DMS153 (cell line): Measurements from ENCODE around the gene RTP2.
"Not testable (repeated sequence)": the region's sequence is repeated elsewhere in the genome, so short reads cannot be mapped to it uniquely, and the experiment has no call there.

Experiments
- DNase-seq: peaks from one replicate; lab custom pipeline; 2025; lab: John Stamatoyannopoulos, UW

Gene RTP2

DNA sequence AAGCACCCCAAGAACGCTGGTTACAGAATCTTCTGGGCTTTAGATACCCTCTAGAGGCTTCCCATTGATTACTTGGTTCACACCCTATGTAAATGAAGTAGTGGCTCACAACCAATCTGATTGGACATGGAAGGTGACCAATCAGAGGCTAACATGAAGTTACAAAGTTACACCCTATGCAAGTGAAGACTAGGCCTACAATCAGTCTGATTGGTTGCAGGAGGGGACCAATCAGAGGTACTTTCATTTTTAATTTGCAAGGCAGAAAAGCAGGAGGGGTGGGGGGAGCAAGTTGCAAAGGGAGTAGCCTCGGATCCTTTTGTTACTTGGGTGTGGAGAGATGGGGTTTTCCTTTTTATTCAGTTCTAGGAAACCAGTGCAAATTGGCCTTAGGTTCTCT lies 11.1 kb upstream of the RTP2 start:
- no peak for DNase-seq

DNA sequence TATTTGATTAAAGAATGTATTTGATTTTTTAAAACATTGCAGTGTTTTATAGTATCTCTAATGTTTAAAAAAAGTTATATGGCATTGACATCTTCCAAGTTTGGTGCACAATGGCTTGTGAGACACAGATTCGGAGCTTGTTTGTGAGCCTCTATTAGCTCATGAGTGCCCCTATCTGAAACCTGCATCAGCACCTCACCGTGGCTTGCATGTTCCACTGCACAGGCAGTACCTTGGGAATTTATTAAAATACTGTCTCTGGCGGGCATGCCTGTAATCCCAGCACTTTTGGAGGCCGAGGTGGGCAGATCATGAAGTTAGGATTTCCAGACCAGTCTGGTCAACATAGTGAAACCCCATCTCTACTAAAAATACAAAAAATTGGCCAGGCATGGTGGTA lies 6.8 kb upstream of the RTP2 start:
- DNase-seq: no peak

DNA sequence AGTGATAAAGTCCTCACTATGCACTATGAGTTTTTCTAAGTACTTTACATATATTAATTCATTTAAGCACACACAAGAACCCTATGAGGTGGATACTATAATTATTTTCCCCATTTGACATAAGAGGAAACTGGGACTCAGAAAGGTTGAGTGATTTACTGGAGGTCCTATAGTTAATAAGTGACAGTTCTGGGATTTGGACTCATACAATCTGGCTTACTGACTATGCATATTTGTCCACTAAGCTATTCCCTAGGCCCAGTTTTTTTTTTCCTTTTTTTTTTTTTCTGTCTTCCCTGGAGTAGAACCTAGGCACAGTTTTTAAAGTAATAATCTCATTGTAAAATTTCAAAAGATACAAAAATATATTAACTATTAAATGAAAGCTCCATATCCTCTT lies 6.3 kb upstream of the RTP2 start:
- DNase-seq: no peak

DNA sequence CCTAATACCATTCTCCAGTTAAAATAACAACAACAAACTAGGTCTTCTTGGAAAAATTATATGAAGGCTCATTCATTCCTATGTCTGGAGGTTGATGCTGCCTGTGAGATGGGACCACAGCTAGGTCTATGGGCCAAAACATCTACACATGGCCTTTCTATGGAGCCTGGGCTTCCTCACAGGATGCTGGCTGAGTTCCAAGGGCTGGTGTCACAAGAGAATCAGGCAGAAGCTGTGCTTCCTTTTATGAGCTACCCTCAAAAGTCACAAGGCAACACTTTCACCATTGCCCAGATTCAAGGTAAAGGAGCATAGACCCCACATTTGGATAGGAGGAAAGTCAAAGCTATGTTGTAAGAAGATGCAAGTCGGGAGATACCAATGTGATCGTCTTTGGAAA lies 4.6 kb upstream of the RTP2 start:
- no peak for DNase-seq

DNA sequence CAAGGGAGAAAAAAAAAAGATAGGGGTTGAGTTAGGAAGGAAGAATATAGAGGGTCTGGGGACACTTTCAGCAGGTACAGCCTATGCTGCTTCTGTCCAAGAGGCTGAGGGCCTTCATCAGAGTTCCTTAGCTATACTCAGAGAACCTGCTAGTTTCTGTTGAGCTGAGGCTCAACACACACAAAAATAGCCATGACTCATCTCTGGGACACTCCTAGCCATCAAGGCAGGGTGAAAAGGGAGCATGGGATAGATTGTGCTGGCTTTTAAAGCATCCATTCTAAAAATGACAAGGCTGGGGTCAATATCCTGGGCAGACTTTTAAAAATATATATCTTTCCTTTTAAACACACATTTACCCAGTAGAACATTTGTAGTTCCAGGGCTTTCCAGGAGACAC lies 2.8 kb upstream of the RTP2 start:
- no peak for DNase-seq

DNA sequence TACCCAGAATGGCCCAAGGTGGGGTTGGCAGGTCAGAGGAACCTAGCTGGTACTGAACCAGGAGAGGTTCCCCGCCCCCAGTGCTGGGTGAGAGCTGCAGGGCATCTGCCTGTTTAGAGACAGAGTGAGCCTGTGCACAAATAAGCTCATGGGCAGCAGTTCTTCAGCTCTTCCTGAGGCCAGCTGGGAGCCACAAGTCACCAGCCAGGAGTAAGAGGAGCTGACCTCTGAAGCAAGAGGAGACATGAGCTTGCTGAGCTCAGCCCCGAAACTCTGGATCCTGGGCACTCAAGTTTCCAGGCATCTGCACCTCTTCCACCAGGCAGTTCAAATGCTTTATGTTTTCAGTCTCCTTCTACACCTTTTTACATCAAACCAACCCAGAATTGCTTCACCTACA lies 2.1 kb downstream of the RTP2 start:
- no peak for DNase-seq

DNA sequence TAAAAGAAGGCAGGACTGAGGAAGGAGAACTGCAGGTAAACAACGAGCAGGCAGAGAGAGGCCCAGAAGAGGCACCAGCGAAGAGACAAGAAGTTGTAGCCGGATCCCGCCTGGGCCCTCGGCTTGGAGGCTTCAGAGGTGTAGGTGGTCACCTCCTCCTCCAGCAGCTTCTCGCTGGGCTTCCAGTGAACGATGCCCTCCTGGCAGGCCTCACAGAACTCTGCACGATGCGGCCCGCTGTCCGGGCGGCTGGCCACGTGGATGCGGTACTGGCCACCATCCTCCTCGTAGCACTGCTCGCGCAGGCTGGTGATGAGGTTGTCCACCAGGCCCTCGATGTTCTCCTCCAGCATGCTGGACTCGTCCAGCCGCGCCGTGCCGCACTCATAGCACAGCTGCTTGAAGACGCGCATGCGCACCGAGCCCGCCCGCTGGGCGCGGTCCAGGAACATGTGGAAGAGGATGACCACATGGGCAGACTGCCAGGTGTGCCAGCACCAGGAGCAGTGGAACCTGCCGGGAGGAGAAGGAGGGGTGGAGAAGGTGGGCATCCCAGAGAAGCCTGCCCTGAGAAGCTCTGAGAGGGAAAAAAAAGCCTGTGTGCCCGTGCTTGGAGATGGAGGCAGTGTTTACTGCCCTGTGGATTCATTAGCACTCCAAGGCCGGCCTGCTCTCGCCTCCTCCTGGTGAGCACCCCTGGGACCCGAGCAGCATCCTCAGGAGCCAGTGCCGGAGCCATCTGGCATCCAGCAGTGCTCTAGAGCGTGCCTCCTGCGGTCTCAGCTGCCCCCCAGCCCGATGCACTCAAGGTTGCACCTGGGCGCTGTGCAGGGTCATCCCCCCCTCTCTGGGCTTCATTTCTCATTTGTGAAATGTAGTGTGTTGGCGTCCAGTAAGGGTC lies 3.6 kb downstream of the RTP2 start:
- DNase-seq: no peak

DNA sequence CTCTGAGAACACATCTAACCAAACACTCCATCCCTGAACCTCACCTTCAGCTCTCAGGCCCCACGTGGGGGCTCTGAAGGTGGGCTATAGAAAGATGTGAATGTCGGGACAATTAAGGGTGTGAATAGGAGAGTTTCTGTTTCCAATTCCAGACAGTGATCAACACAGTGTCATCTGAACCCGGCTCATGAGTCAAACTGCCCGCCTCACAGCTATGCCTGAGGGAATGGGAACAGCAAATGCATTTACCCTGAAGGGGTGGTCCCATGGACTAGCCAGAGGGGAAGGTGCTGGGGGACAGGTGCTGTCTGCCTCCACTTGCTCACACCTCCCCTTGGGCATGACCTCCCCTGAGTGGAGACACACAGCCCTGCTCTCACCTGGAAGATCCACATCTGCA lies 6.3 kb downstream of the RTP2 start:
- DNase-seq: no peak

DNA sequence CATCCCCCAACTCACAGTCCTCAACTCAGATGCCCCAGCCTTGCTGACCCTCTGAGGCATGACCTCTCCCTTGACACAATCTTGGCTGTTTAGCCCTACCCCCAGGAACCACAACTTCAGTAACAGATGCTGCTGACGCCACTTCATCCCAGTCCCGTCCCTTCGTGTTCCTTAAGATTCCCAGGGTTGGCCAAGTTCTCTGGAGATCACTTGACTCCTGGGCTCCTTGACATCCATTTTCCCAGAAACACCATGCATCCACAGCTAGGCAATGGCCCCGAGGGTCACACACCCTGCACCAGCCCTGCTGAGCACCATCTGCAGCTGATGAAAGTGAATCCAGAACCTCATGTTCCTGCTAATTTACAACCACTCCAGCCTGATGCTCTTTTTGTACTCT lies 6.9 kb downstream of the RTP2 start:
- no peak for DNase-seq

DNA sequence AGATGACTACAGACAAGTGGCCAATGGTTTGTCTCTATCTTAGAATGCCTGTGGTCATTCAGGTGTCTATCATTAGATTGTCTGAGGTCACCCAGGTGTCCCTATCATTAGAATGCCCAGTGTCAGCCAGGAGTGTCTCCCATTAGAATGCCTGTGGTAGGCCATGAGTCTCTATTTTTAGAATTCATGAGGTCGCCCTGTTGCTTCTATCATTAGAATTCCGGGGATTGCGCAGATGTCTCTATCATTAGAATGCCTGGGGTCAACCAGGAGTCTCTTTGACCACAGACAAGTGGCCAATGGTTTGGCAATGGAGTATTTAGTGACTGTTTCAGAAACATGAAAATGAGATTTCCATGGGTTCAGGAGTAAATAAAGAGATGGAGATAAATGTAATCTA lies 7.6 kb downstream of the RTP2 start:
- DNase-seq: no peak

DNA sequence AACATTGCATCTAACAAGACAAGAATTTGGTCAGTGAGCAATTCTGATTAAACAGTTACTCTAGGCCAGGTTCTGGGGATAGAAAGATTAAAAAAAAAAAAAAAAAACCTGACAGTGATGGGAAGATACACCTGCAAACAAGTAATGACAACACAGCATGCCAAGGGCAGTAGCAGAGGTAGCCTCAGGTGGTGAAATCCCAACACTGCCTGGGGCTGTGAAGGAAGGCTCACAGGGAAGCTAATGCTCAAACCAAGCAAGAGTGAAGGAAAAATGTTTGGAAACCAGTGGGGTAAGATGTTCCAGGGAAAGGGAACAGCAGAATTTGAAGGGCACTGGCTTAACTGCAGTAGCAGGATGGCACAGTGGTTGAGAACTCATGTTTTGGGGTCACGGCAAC lies 8.9 kb downstream of the RTP2 start:
- no peak for DNase-seq

DNA sequence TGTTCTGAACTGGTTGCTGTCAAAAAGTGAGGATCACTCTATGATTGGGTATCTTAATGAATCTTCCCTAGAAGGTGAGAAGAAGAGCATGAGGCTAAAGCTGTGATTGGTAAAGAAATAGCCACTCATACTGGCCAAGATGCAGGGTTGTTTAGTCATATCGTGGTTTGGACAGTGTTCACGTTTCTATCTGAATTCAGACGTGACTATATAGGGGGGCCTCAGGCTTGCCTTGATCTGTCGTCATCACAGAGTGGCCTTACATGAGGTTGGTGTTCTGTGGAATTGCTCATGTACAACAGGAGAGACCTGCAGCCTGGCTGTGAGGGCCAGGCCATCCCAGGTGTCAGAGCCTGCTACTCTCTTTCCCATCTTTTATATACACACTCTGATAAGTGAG lies 12.4 kb downstream of the RTP2 start:
- no peak for DNase-seq

DNA sequence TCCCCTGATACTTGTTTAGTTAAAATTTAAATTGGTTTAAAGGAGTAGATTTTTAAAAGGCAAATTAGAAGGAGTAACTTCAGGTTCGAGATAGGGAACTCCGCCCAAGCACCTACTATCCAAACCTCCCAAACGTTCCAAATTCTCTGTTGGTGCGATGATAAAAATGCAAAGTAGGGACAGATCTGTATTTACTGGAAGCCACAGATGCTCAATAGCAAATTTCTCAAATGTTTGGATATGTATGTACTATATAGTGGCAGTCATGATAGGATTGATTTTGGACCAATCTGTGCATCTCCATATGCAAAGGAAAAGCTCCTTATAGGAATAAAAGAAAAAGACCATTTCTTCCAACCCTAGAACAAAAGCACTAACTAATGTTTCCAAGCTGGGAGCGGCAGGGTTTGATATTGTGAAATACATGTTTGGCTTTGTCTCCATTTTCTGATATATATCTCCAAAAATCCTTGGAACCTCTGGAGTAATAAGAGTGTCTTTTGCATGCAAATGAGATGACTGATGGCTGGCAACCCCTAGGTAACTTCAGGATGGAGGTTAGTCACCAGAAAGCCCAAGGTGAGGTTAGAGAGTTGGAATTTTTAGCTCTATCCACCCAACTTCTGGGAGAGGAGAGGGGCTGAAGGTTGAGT lies 15.6 kb downstream of the RTP2 start:
- no peak for DNase-seq

DNA sequence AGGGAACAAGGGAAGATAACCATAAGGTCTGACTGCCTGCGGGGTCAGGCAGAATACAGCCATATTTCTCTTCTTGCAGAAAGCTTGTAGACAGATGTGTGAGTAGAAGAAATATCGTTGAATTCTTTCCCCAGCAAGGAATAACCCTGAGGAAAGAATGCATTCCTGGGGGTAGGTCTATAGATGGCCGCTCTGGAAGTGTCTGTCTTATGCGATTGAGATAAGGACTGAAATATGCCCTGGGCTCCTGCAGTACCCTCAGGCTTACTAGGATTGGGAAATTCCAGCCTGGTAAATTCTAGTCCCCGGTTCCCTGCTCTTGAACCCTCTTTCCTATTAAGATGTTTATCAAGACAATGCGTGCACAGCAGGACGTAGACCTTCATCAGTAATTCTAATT lies 16.4 kb downstream of the RTP2 start:
- no peak for DNase-seq

DNA sequence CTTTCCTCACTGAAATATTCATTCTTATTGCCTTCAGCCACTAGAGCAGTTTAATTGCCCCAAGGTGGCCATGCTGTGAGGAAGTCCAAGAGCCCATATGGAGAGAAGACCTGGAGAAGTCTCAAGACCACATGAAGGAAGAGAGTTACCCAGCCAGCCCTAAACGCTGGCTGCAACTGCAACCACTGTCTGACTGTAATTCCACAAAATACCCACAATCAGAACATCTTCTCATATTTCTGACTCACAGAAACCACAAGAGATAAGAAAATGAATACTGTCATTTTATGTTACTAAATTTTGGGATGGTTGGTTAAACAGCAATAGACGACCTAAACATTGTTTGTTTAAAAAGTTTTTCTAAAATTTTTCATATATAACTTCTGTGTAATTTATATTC lies 17.5 kb downstream of the RTP2 start:
- DNase-seq: no peak

DNA sequence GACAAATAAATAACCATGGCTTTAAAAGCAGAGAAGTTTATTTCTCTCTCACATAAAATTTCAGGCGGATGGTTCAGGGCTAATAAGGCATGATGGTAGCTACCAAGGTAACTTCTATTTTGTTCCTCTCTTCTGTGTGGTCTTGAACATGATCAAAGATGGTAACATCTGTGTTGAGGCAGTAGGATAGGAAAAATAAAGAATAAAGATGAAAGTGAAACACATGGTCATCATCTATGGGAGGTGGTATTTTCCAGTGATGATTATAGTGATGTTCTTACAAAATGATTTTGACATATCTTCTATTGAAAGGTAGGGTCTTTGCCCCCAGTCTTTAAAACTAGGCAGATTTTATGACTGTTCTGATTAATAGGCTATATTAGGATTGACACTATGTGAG lies 17.9 kb downstream of the RTP2 start:
- no peak for DNase-seq

DNA sequence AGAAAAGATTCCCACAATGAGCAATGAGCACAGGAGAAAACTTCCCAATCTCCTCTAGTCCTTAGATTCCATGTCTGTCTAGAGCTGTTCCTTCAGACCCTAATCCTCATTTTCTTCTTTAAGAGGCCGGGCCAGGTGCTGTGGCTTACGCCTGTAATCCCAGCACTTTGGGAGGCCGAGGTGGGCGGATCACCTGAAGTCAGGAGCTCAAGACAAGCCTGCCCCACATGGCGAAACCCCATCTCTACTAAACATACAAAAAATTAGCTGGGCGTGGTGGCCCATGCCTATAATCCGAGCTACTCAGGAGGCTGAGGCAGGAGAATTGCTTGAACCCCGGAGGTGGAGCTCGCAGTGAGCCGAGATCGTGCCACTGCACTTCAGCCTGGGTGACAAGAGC lies 20.6 kb downstream of the RTP2 start:
- DNase-seq: not testable (repeated sequence)

DNA sequence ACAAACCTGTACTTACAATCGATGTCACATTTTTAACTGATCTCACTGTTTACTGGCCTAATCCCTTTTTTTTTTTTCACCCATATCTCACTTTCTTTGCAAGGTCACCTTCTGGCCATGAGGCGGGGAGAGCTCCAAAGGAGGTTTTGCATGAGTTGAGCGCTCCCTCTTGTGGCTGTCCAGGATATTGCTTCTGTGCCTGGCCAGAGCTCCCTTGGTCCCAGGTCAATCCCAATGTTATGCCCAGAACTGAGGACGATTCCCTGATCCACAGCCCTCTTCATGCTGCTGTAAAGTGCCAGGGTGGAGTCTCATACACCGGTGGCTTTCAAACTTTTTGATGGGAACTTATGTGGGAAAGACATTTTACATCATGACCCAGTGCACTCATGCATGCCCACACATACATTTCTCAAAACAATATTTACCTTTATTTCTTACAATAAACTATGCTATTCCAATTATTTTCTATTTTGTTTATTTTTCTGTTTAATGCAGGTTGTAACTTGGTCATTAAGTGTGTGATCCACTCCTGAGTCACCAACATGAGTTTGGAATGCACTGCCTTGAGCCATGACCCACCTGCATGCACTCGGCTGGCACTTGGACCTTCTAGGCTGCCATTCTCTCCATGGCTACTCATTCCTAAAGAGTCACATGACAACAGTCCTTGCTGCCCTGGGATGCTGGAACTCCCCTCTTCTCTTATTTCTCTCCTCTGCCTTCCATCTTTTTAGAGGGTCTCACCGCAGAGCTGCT lies 22.5 kb downstream of the RTP2 start:
- DNase-seq: peak; percentile 5

DNA sequence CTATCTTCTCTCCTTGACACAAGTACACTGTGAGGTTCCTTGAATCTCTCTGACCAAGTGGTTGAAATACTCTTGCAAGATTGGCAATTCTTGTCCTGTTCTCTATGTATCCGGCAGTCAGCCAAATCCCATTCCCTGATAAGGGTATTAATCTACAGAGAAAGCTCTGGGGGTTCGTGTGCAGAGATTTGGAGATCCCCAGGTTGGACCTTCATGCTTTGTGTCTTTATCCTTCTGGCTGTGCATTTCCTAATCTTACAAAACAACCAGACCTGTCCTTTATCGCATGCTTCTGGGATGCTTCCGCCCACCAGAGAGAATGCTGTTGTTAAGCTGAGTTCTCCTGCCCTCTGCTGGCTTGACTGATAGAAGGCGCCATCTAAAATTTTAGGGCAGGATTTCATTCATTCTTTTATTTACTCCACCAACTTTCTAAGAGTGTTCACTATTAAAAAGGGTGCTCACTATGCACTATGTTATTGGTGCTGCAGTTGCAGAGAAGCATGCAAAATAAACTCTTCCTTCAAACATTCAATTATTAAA lies 23.6 kb downstream of the RTP2 start:
- DNase-seq: peak; percentile 8

DNA sequence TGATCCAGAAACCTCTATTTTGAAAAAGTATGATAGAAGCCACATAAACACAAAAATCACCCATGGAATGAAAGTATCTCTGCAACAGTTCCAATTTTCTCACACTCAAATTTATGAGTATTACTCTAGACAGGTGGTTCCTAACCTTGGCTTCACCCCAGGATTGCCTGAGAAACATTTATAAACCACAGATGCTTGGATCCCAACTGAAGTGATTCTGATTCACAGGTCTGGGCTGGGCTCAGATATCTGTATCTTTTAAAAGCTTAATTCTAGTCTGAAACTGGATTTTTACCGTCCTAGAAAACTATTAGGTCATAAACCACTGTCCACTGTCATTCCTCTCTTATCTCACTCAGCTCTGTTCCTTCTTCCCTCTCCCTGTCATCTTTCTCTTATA lies 24.8 kb downstream of the RTP2 start:
- no peak for DNase-seq

DNA sequence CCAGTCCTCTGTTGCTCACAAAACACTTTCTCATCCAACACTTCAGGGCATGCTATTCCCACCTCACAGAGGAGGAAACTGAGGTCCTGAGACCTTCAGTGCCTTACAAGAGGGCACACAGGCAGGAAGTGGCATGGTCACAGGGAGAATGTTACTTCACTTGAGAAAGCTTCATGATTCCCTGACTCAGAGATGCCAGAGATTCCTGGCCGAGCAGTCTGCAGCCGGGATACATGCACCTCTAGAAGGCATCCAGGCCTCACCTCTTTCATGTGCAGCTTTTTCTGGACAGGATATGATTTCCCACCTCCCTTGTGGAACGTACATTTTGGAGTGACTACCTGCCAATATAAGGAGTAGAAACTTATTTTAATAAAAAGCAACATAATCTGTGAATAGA lies 29.3 kb downstream of the RTP2 start:
- DNase-seq: no peak

DNA sequence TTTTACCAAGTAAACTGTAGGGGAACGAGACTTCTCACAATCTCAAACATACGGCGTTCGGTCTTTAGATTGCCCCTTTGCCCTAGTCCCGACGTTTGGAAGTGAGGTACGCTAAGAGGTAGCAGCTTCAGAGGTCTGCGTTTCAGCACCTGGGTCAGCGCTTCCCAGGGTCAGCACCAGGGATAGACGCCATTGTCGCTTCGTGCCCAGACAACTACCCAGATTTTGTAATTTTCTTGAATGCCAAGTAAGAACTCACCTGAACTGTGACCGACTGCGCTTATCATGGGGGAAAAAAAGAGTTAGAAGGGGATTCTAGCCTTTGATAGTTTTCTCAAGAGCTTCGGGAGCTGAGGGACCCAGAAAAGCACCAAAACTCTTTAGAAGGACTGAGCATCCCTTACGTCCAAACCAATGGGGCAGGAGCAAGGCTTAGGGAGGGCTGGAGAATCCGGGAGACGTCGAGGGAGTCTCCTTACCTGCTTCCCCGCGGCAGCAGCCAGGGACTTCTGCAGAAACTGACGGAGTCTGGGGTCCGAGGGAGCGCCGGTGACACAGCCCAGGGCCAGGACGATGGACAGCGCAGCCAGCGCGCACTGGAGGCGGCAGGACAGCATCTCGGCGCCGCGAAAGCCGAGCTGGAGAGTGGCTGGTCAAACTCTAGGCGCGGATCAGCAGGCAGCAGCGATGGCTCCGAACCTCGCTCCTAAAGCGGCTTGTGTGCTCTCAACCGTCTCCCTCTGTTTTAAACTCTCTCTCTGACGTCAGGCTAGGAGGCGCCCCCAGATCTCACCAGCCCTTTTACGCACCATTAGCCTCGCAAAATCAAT lies 32.5 kb downstream of the RTP2 start, which contains the start of gene SST:
Gene SST, minus strand, starts transcription at position 720 of the 830 bp plus-strand sequence. Its CDS starts 103 bp downstream, at position 617.
- no peak for DNase-seq
